HepG2 (cell line): ENCODE data around the gene GPX5. TPM values are rescaled to one million over a fixed set of nuclear protein-coding genes. Genes with fewer than 3 reads are reported as not detected.

Experiments
- ATAC-seq: fragments of 200-7000 bp; cut with Tn5 transposase; 3 replicates; pipeline ENCODE4 v1.9.1; 2020; ENCODE audit warnings: mild to moderate bottlenecking, moderate library complexity
- BruUV-seq: library from RNA; stranded (reverse); fragments of 400-500 nt; replicated peaks from 2 replicates; lab custom pipeline; 2021; lab: Mats Ljungman, UMichigan
- CTCF ChIA-PET: fragments of 300-600 bp; formaldehyde crosslinking; extraction: SDS; loops from one replicate; lab custom pipeline; 2021; ENCODE audit warnings: low total read pairs, inconsistent platforms, low intra/inter-chr PET ratio; lab: Yijun Ruan, JAX
- POLR2A ChIA-PET: fragments of 350-600 bp; sonication (Branson Sonifier 250); formaldehyde crosslinking; loops from one replicate; lab custom pipeline; 2020; ENCODE audit warnings: antibody characterized with exemption, inconsistent platforms; lab: Yijun Ruan, JAX
- DNase-seq: peaks from one replicate; pipeline ENCODE4 v3.0.0-alpha.2; 2015; ENCODE audit warnings: low spot score
- FAIRE-seq: peaks from 3 replicates; lab custom pipeline; 2011; peaks lifted over from hg19 to GRCh38; lab: Jason Lieb, UNC
- H2AFZ ChIP-seq: one replicate; pipeline ENCODE4 v1.6.1; 2011; ENCODE audit warnings: low read length, inconsistent platforms
- H3K27ac ChIP-seq: fragments of 300-600 bp; 3 replicates; pipeline ENCODE4 v1.8.0; 2011; ENCODE audit warnings: mixed run types, mild to moderate bottlenecking, mixed read lengths, low read length, inconsistent platforms; ENCODE audit not compliant: insufficient read depth; ENCODE audit errors: extremely low read length
- H3K27me3 ChIP-seq, 2 experiments: fragments of 200-600 bp in 1 of 2; 2 replicates in 1 of 2; 3 replicates in 1 of 2; pipeline versions ENCODE4 v1.6.0 to v1.8.0; 2011; ENCODE audit warnings: low read length in 2 of 2, mild to moderate bottlenecking in 2 of 2, moderate library complexity in 2 of 2, inconsistent platforms in 1 of 2; ENCODE audit not compliant: insufficient read depth in 2 of 2, control insufficient read depth in 1 of 2
- H3K36me3 ChIP-seq, 2 experiments: fragments of 200-600 bp in 1 of 2; replicated peaks in 1 of 2; 2 replicates in 1 of 2; 3 replicates in 1 of 2; pipeline versions ENCODE4 v1.5.1 to v1.8.0; 2011; ENCODE audit warnings: low read length in 2 of 2, inconsistent platforms in 1 of 2; ENCODE audit not compliant: insufficient read depth in 2 of 2, control insufficient read depth in 1 of 2
- H3K4me1 ChIP-seq: 2 replicates; pipeline ENCODE4 v1.5.1; 2012; ENCODE audit warnings: low read length, inconsistent platforms; ENCODE audit not compliant: insufficient read depth
- H3K4me2 ChIP-seq: 2 replicates; pipeline ENCODE4 v1.6.0; 2011; ENCODE audit warnings: low read depth, low read length, inconsistent platforms
- H3K4me3 ChIP-seq, 3 experiments: fragments of 200-600 bp in 1 of 3; sonication (generic), shearing (Covaris generic) in 1 of 3; replicated peaks in 1 of 3; 2 replicates each; pipeline ENCODE4 v1.5.1; 2011 to 2016; ENCODE audit warnings: low read length in 3 of 3, inconsistent platforms in 2 of 3, low read depth in 2 of 3, mild to moderate bottlenecking in 2 of 3, control low read depth in 1 of 3, mixed read lengths in 1 of 3; ENCODE audit not compliant: insufficient read depth in 1 of 3
- H3K79me2 ChIP-seq: one replicate; pipeline ENCODE4 v1.6.1; 2011; ENCODE audit warnings: low read length, inconsistent platforms; ENCODE audit not compliant: insufficient read depth
- H3K9ac ChIP-seq: 2 replicates; pipeline ENCODE4 v1.6.0; 2011; ENCODE audit warnings: mild to moderate bottlenecking, low read depth, low read length, inconsistent platforms; ENCODE audit not compliant: insufficient read depth
- H3K9me3 ChIP-seq: 2 replicates; pipeline ENCODE4 v1.5.1; 2012; ENCODE audit warnings: mild to moderate bottlenecking, low read length
- H4K20me1 ChIP-seq: 2 replicates; pipeline ENCODE4 v1.6.0; 2011; ENCODE audit warnings: inconsistent platforms, mild to moderate bottlenecking, low read length, moderate library complexity; ENCODE audit not compliant: insufficient read depth
- ASH2L ChIP-seq: fragments of 300-600, 200-600 bp; sonication (generic); IDR thresholded peaks from 2 replicates; pipeline ENCODE4 v1.7.0; 2017; ENCODE audit warnings: low read depth, mild to moderate bottlenecking, moderate library complexity, mixed read lengths, low read length; ENCODE audit not compliant: insufficient read length
- GABPB1 ChIP-seq: IDR thresholded peaks from 2 replicates; pipeline ENCODE4 v1.6.1; 2016; ENCODE audit warnings: mild to moderate bottlenecking, missing genetic modification reagents, moderate library complexity, missing compliant biosample characterization
- GTF2F1 ChIP-seq: fragments of 150-350 bp; IDR thresholded peaks from 2 replicates; pipeline ENCODE4 v1.6.1; 2014; ENCODE audit warnings: low read length
- KLF13 ChIP-seq: sonication (generic); formaldehyde crosslinking; IDR thresholded peaks from 2 replicates; pipeline ENCODE4 v1.4.0; 2020; ENCODE audit warnings: mild to moderate bottlenecking, missing genetic modification reagents
- MTF2 ChIP-seq: sonication (generic); formaldehyde crosslinking; IDR thresholded peaks from 2 replicates; pipeline ENCODE4 v1.5.0; 2020; ENCODE audit warnings: missing genetic modification reagents, borderline replicate concordance
- PPARG ChIP-seq: conservative IDR thresholded peaks from 2 replicates; pipeline ENCODE4 v1.6.1; 2016; ENCODE audit warnings: missing biosample characterization, missing genetic modification reagents
- RFXANK ChIP-seq: IDR thresholded peaks from 2 replicates; pipeline ENCODE4 v1.6.1; 2016
- ZFP90 ChIP-seq: sonication (generic); formaldehyde crosslinking; IDR thresholded peaks from 2 replicates; pipeline ENCODE4 v1.8.0; 2022; ENCODE audit warnings: missing genetic modification reagents, mild to moderate bottlenecking, inconsistent platforms, borderline replicate concordance
- ZNF558 ChIP-seq: sonication (generic); formaldehyde crosslinking; IDR thresholded peaks from 2 replicates; pipeline ENCODE4 v1.9.0; 2022; ENCODE audit warnings: mild to moderate bottlenecking, missing genetic modification reagents, borderline replicate concordance
- ZNF7 ChIP-seq: IDR thresholded peaks from 2 replicates; pipeline ENCODE4 v1.6.1; 2016; ENCODE audit warnings: missing biosample characterization, missing genetic modification reagents
- WGBS: methylation state at CpG from one replicate; pipeline ENCODE4 v1.1.6; 2017; ENCODE audit warnings: low lambda C conversion rate; 5-methylcytosine and 5-hydroxymethylcytosine counted together
- in situ Hi-C: cut with HindIII; loops from 2 replicates; pipeline ENCODE4 v1.10.0; 2017; ENCODE audit warnings: low pct_unique_long_range_greater_than_20kb; ENCODE audit not compliant: extremely low pct_ligation_motif_present
- intact Hi-C: fragments of 100-400 bp; cut with micrococcal nuclease; formaldehyde crosslinking; loops from one replicate; pipeline ENCODE4 v1.10.0; 2022; ENCODE audit not compliant: unreplicated experiment
- polyA plus RNA-seq, 8 experiments: library from polyadenylated mRNA; depleted of rRNA in 3 of 8; stranded (reverse) in 7 of 8; unstranded in 1 of 8; fragments of >200 nt; fragmentation: Illumina TruSeq in 4 of 8; extraction: Trizol in 4 of 8; gene quantifications; 2 replicates each; pipeline versions ENCODE4 v1.2.1 to v1.2.3, GENCODE V29; 2011 to 2016; ENCODE audit warnings: low read depth in 4 of 8, missing spikeins in 1 of 8, mixed read lengths in 1 of 8; ENCODE audit not compliant: insufficient read depth in 1 of 8
- total RNA-seq, 5 experiments: library from RNA; depleted of rRNA; stranded (reverse); fragments of >200 nt; fragmentation: Illumina TruSeq; extraction: Trizol; gene quantifications; 2 replicates each; pipeline ENCODE4 v1.2.3, GENCODE V29; 2016; ENCODE audit warnings: low read depth in 1 of 5
- TF ChIP-seq, protein P1 (sequence below): sonication (generic); formaldehyde crosslinking; IDR thresholded peaks from 2 replicates; pipeline ENCODE4 v1.9.0; 2021; ENCODE audit warnings: missing genetic modification reagents, borderline replicate concordance
- TF ChIP-seq, protein P2 (sequence below): sonication (generic); formaldehyde crosslinking; conservative IDR thresholded peaks from 2 replicates; pipeline ENCODE4 v1.8.0; 2022; ENCODE audit warnings: mild to moderate bottlenecking, moderate library complexity, missing genetic modification reagents
- TF ChIP-seq, protein P3 (sequence below): IDR thresholded peaks from 2 replicates; pipeline ENCODE4 v1.6.1; 2016; ENCODE audit warnings: low read depth, borderline replicate concordance
- TF ChIP-seq, protein P4 (sequence below): sonication (generic); formaldehyde crosslinking; IDR thresholded peaks from 2 replicates; pipeline ENCODE4 v1.5.1; 2020; ENCODE audit warnings: mild to moderate bottlenecking, missing genetic modification reagents, moderate library complexity

Gene GPX5
- total and polyA plus RNA-seq, 2 of the 13 experiments (the other 11 are each of a cell fraction or from before 2014, with no cell fraction given), result not detected

DNA sequence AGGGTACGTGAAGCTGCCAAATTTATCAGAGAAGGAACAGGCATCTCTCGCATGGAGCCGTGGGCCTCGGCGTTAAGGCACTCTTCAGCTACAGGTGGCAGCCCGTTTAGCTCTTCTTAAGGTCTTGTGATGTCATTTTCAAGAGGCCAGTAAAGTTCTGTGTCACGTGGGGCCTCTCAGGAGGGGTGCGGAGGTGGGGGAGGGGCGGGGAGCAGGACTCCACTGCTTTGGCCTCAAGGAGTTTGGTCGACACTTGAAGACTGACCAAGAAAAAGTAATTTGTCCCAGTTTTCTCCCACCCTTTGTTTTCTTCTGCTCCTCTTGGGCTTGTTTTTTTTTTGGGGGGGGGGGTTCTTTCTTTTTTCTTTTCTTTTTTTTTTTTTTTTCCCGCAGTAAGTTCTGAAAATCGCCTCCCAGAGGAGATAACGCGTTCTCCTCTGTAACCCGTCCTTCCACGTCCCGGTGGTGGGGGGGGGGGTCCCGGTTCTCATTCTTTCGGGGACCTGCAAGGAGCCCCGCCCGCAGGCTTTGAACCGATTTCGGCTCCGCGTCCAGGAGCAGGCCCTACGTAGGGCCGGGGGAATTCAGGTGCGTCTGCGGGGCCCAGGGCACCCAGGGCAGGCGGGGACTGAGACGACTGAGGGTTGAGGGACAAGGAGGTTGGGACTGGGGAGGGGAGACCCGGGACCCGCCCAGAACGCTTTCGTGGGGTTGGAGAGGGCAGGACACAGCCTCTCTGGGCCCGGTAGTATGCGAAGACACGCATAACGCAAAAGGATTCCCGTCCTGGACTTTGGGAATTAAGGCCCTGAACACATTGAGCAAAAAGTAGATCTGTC, 36.1 kb upstream of the GPX5 start:
- H3K27me3 ChIP-seq, result peaks cover 0 to 5% of the 10 kb centered on the region in 2 experiments; a peak in 1 of 5 replicates
- CTCF ChIA-PET, result no interaction called here
- H3K27ac ChIP-seq, result no peak overlapping the region
- H3K4me2 ChIP-seq, result peak overlapping the region; percentile 89
- DNase-seq (peak; percentile 32), FAIRE-seq (no peak), ATAC-seq (peak; percentile 85)
- under 1% methylated on average over 35 of the region's 40 CpGs for WGBS
- H3K79me2 ChIP-seq, result no peaks in the 10 kb centered on the region
- POLR2A ChIA-PET, result interaction anchor here (0.6 to 2.3 kb wide), 4 partner anchors 15 to 154 kb away, joined by 3 to 7 read pairs (median 5); partner anchors contain the start of gene ZSCAN31
- H3K9me3 ChIP-seq, result no peaks in the 10 kb centered on the region
- H2AFZ ChIP-seq, result peak overlapping the region; percentile 66
- no peaks in the 10 kb centered on the region for H4K20me1 ChIP-seq
- H3K9ac ChIP-seq, result peak overlapping the region; percentile 48; the same call in 1 of the 2 replicates
- H3K36me3 ChIP-seq, result no peaks in the 10 kb centered on the region
- in situ Hi-C loops (no loop called here), intact Hi-C loops (no loop called here)
- H3K4me3 ChIP-seq, result peak overlapping the region; percentile 67 to 80 (median 75)
- BruUV-seq, result no TSS peak
- H3K4me1 ChIP-seq, result peaks cover 14% of the 10 kb centered on the region; the same call in 1 of the 2 replicates
- no peak for TF ChIP-seq PPARG (CRISPR knock-in tag)
- no peak for TF ChIP-seq RFXANK (CRISPR knock-in tag)
- TF ChIP-seq, protein P1, sequence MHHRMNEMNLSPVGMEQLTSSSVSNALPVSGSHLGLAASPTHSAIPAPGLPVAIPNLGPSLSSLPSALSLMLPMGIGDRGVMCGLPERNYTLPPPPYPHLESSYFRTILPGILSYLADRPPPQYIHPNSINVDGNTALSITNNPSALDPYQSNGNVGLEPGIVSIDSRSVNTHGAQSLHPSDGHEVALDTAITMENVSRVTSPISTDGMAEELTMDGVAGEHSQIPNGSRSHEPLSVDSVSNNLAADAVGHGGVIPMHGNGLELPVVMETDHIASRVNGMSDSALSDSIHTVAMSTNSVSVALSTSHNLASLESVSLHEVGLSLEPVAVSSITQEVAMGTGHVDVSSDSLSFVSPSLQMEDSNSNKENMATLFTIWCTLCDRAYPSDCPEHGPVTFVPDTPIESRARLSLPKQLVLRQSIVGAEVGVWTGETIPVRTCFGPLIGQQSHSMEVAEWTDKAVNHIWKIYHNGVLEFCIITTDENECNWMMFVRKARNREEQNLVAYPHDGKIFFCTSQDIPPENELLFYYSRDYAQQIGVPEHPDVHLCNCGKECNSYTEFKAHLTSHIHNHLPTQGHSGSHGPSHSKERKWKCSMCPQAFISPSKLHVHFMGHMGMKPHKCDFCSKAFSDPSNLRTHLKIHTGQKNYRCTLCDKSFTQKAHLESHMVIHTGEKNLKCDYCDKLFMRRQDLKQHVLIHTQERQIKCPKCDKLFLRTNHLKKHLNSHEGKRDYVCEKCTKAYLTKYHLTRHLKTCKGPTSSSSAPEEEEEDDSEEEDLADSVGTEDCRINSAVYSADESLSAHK, result no peak
- peak; percentile 30 for TF ChIP-seq ASH2L
- TF ChIP-seq, protein P2, sequence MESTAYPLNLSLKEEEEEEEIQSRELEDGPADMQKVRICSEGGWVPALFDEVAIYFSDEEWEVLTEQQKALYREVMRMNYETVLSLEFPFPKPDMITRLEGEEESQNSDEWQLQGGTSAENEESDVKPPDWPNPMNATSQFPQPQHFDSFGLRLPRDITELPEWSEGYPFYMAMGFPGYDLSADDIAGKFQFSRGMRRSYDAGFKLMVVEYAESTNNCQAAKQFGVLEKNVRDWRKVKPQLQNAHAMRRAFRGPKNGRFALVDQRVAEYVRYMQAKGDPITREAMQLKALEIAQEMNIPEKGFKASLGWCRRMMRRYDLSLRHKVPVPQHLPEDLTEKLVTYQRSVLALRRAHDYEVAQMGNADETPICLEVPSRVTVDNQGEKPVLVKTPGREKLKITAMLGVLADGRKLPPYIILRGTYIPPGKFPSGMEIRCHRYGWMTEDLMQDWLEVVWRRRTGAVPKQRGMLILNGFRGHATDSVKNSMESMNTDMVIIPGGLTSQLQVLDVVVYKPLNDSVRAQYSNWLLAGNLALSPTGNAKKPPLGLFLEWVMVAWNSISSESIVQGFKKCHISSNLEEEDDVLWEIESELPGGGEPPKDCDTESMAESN (CRISPR knock-in tag), result no peak
- 0 out of 2 replicates have a peak, but pooled peaks have one; percentile 41 for TF ChIP-seq ZFP90 (CRISPR knock-in tag)
- TF ChIP-seq ZNF558 (CRISPR knock-in tag), result 0 out of 2 replicates have a peak, but pooled peaks have one; percentile 27
- TF ChIP-seq KLF13 (CRISPR knock-in tag), result no peak
- peak; percentile 64; the same call in 1 of the 2 replicates for TF ChIP-seq MTF2 (CRISPR knock-in tag)
- TF ChIP-seq, protein P3, sequence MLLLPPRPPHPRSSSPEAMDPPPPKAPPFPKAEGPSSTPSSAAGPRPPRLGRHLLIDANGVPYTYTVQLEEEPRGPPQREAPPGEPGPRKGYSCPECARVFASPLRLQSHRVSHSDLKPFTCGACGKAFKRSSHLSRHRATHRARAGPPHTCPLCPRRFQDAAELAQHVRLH, result 0 out of 2 replicates have a peak, but pooled peaks have one; percentile 7
- no peak for TF ChIP-seq GTF2F1
- no peak for TF ChIP-seq ZNF7 (CRISPR knock-in tag)
- TF ChIP-seq, protein P4, sequence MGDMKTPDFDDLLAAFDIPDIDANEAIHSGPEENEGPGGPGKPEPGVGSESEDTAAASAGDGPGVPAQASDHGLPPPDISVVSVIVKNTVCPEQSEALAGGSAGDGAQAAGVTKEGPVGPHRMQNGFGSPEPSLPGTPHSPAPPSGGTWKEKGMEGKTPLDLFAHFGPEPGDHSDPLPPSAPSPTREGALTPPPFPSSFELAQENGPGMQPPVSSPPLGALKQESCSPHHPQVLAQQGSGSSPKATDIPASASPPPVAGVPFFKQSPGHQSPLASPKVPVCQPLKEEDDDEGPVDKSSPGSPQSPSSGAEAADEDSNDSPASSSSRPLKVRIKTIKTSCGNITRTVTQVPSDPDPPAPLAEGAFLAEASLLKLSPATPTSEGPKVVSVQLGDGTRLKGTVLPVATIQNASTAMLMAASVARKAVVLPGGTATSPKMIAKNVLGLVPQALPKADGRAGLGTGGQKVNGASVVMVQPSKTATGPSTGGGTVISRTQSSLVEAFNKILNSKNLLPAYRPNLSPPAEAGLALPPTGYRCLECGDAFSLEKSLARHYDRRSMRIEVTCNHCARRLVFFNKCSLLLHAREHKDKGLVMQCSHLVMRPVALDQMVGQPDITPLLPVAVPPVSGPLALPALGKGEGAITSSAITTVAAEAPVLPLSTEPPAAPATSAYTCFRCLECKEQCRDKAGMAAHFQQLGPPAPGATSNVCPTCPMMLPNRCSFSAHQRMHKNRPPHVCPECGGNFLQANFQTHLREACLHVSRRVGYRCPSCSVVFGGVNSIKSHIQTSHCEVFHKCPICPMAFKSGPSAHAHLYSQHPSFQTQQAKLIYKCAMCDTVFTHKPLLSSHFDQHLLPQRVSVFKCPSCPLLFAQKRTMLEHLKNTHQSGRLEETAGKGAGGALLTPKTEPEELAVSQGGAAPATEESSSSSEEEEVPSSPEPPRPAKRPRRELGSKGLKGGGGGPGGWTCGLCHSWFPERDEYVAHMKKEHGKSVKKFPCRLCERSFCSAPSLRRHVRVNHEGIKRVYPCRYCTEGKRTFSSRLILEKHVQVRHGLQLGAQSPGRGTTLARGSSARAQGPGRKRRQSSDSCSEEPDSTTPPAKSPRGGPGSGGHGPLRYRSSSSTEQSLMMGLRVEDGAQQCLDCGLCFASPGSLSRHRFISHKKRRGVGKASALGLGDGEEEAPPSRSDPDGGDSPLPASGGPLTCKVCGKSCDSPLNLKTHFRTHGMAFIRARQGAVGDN (CRISPR knock-in tag), result peak; percentile 66
- TF ChIP-seq GABPB1, result peak; percentile 23; the same call in 1 of the 2 replicates
